Measurements from ENCODE around the gene SLC38A6. TPM values are rescaled to one million over a fixed set of nuclear protein-coding genes. Genes with fewer than 3 reads are reported as not detected.

Gene SLC38A6
- total RNA-seq, 1 donor from 2014 or later: 19.0 TPM

GRCh38 chr14:60956632-60957031 lies 24.4 kb upstream of the SLC38A6 start:
- H3K4me2 ChIP-seq: no peak overlapping the region
- TF ChIP-seq EZH2phosphoT487 (IDR thresholded peaks at IDR 0.05) (no peak), EZH2 (IDR thresholded peaks at IDR 0.05) (no peak)
- TF ChIP-seq, protein P1, sequence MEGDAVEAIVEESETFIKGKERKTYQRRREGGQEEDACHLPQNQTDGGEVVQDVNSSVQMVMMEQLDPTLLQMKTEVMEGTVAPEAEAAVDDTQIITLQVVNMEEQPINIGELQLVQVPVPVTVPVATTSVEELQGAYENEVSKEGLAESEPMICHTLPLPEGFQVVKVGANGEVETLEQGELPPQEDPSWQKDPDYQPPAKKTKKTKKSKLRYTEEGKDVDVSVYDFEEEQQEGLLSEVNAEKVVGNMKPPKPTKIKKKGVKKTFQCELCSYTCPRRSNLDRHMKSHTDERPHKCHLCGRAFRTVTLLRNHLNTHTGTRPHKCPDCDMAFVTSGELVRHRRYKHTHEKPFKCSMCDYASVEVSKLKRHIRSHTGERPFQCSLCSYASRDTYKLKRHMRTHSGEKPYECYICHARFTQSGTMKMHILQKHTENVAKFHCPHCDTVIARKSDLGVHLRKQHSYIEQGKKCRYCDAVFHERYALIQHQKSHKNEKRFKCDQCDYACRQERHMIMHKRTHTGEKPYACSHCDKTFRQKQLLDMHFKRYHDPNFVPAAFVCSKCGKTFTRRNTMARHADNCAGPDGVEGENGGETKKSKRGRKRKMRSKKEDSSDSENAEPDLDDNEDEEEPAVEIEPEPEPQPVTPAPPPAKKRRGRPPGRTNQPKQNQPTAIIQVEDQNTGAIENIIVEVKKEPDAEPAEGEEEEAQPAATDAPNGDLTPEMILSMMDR (IDR thresholded peaks at IDR 0.05): no peak
- peaks cover 22% of the 10 kb centered on the region for H3K36me3 Mint-ChIP-seq

GRCh38 chr14:60958146-60958545 lies 22.9 kb upstream of the SLC38A6 start:
- Mint-ChIP-seq H3K4me1 (no peaks in the 10 kb centered on the region), H3K36me3 (peaks cover 22% of the 10 kb centered on the region), H3K4me3 (no peak overlapping the region), H3K9me3 (peaks cover 45% of the 10 kb centered on the region), H3K27ac (no peak overlapping the region), H3K27me3 (ENCODE audit: insufficient read depth, low read depth) (no peaks in the 10 kb centered on the region)
- H3F3A ChIP-seq (ENCODE audit: low read depth): no peaks in the 10 kb centered on the region
- H3K4me3 ChIP-seq: no peak overlapping the region
- H3K4me1 ChIP-seq: no peaks in the 10 kb centered on the region
- no peaks in the 10 kb centered on the region for H4K20me1 ChIP-seq (ENCODE audit: low read depth)
- peaks cover 6% of the 10 kb centered on the region for H3K79me2 ChIP-seq (ENCODE audit: low read depth)
- H3K36me3 ChIP-seq: peaks cover 8% of the 10 kb centered on the region
- H3K4me2 ChIP-seq: no peak overlapping the region
- TF ChIP-seq, protein P1 (IDR thresholded peaks at IDR 0.05): no peak
- TF ChIP-seq EZH2phosphoT487 (IDR thresholded peaks at IDR 0.05): no peak
- TF ChIP-seq EZH2 (IDR thresholded peaks at IDR 0.05): no peak
- peaks cover 4% of the 10 kb centered on the region for H3K9me3 ChIP-seq (ENCODE audit: low read depth)
- H3K27me3 ChIP-seq: no peaks in the 10 kb centered on the region
- no peak overlapping the region for H2AFZ ChIP-seq (replicated peaks)
- H3K27ac ChIP-seq: no peak overlapping the region
- no peak for DNase-seq (ENCODE audit: low spot score)
- H3K9ac ChIP-seq: no peak overlapping the region

More at GRCh38 chr14:60956632-60957031, 24.4 kb upstream of the SLC38A6 start:
- no peaks in the 10 kb centered on the region for H3K27me3 Mint-ChIP-seq (ENCODE audit: insufficient read depth, low read depth)
- Histone ChIP-seq H3K4me1 (no peaks in the 10 kb centered on the region), H2AFZ (replicated peaks) (no peak overlapping the region), H3K36me3 (peaks cover 8% of the 10 kb centered on the region), H3K27ac (no peak overlapping the region), H3K27me3 (no peaks in the 10 kb centered on the region), H4K20me1 (ENCODE audit: low read depth) (no peaks in the 10 kb centered on the region), H3K79me2 (ENCODE audit: low read depth) (peaks cover 6% of the 10 kb centered on the region), H3F3A (ENCODE audit: low read depth) (no peaks in the 10 kb centered on the region), H3K9me3 (ENCODE audit: low read depth) (peaks cover 4% of the 10 kb centered on the region), H3K9ac (no peak overlapping the region), H3K4me3 (no peak overlapping the region)
- no peaks in the 10 kb centered on the region for H3K4me1 Mint-ChIP-seq
- H3K4me3 Mint-ChIP-seq: no peak overlapping the region
- DNase-seq (ENCODE audit: low spot score): no peak
- H3K27ac Mint-ChIP-seq: no peak overlapping the region
- peaks cover 45% of the 10 kb centered on the region for H3K9me3 Mint-ChIP-seq

- H3F3A ChIP-seq (ENCODE audit: low read depth): no peaks in the 10 kb centered on the region
- no peaks in the 10 kb centered on the region for H3K4me1 ChIP-seq
- H3K9me3 ChIP-seq (ENCODE audit: low read depth): no peaks in the 10 kb centered on the region
- H3K4me3 ChIP-seq: no peak overlapping the region
- no peak overlapping the region for H3K9ac ChIP-seq
- peaks cover 10% of the 10 kb centered on the region for H3K36me3 Mint-ChIP-seq
- peak overlapping the region; percentile 69 for H3K27ac Mint-ChIP-seq
- H4K20me1 ChIP-seq (ENCODE audit: low read depth): no peaks in the 10 kb centered on the region
- H3K4me1 Mint-ChIP-seq: peaks cover 8% of the 10 kb centered on the region
- TF ChIP-seq EZH2 (IDR thresholded peaks at IDR 0.05) (no peak), EZH2phosphoT487 (IDR thresholded peaks at IDR 0.05) (no peak)
- TF ChIP-seq, protein P1 (IDR thresholded peaks at IDR 0.05): no peak
- H3K9me3 Mint-ChIP-seq: peaks cover 10% of the 10 kb centered on the region
- H2AFZ ChIP-seq (replicated peaks): no peak overlapping the region
- no peak overlapping the region for H3K4me2 ChIP-seq
- no peaks in the 10 kb centered on the region for H3K79me2 ChIP-seq (ENCODE audit: low read depth)
- H3K27ac ChIP-seq: peak overlapping the region; percentile 57
- H3K4me3 Mint-ChIP-seq: no peak overlapping the region
- H3K27me3 ChIP-seq: no peaks in the 10 kb centered on the region
- no peaks in the 10 kb centered on the region for H3K27me3 Mint-ChIP-seq (ENCODE audit: insufficient read depth, low read depth)
- DNase-seq (ENCODE audit: low spot score): peak; percentile 20
- H3K36me3 ChIP-seq: no peaks in the 10 kb centered on the region
Observed at GRCh38 chr14:60963761-60964160, 17.3 kb upstream of the SLC38A6 start.
